HG02798 (cell line): ENCODE data around the gene SLTM.
"Not testable (repeated sequence)": the region's sequence is repeated elsewhere in the genome, so short reads cannot be mapped to it uniquely, and the experiment has no call there.

ENCODE experiments used
- ATAC-seq: cut with Tn5 transposase; IDR thresholded peaks from one replicate; pipeline ENCODE4 v1.9.1; 2021; ENCODE audit warnings: mild to moderate bottlenecking; ENCODE audit not compliant: unreplicated experiment, poor library complexity

SLTM gene

DNA sequence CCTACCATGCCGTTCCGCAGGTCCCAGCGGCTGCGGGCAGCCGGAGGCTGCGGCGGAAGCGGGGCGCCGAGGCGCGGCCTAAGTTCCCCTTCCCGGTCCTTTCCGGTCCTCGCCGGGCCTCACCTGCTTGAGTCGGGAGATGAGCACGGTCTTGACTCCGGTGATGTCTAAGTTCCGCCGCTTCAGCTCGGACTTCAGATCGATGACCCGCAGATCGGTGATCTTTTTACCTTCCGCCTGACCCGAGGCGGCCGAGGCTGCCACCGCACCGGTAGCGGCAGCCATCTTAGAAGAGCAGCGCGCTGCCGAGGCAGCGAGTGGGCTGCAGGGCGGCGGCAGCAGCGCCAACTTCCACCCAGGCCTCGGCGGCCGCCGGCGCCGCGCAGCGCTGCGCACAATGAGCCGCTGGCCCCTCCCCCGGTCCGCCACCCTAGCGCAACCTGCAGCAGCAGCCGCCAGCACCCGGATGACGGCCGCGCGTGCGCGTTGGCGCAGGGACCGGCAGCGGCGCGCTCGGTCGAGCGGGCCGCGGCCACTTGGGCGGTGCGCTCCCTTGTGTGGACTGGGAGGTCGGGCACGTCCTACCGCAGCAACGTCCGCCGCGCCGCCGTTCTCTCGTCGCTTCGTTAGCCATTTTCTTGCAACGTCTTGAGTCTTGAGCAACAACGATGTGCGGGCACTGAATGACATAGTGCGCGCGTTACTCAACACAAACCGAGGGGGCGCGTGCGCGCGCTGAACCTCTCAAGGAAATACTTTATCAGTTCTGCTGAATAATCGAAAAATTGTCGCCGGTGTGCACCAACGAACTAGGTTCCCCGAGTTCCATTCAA is at the start of gene SLTM:
SLTM (minus strand) TSS at position 399 of the 833 bp plus-strand sequence; CDS start at position 285, 114 bp downstream.
- peak; percentile 94 for ATAC-seq

- no peak for ATAC-seq
Observed at GRCh38 chr15:58983261-58983660, 49.8 kb upstream of the SLTM start.

- no peak for ATAC-seq
Observed at GRCh38 chr15:58981808-58982475, 48.5 kb upstream of the SLTM start.

DNA sequence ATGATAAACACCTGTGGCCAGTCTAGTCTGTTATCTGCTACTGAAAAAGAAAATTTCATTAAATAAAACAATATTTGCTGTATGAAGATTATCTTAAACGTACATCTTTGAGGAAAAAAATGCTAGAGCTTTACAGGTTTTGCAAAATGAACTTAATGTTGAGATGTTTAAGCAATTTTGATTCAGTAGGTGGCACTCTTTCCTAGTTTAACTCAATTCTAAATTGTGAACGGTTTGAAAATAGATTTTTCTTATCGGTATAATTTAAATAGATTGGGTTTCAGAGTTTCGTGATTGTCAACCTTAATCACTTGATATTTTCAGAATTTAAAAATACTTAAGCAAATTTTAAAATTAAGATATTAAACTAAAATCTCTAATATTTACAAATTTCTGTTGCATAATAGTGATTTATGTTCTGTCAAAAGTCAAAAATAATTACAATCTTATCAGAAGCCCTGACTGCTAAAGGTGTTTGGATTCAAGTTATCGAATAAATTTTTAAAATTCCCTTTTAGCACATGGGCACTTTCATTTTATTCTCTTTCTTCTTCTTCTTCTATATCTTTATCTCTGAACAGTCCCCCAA is 47.0 kb upstream of the SLTM start:
- ATAC-seq, result no peak

- ATAC-seq, result no peak
Observed at GRCh38 chr15:58977887-58978286, 44.4 kb upstream of the SLTM start.

DNA sequence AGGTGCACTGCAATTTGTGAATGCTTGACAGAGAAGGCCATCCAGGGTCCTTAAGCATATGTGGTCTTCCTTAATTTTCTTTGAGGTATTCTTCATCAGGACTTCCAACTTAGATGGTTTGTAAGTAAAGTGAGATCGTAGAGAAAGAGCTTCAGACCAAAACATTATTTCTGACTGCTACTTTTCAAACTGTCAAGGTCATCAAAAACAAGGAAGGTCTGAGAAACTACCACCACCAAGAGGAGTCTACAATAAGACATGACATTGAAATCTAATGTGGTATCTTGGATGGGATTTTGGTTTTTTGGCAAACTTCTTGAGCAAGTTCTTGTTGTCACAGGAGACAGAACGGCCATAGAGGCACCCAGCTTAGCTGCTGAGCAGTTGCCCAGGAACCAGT is 34.0 kb upstream of the SLTM start:
- no peak for ATAC-seq

- no peak for ATAC-seq
Observed at GRCh38 chr15:58966698-58967097, 33.2 kb upstream of the SLTM start.

DNA sequence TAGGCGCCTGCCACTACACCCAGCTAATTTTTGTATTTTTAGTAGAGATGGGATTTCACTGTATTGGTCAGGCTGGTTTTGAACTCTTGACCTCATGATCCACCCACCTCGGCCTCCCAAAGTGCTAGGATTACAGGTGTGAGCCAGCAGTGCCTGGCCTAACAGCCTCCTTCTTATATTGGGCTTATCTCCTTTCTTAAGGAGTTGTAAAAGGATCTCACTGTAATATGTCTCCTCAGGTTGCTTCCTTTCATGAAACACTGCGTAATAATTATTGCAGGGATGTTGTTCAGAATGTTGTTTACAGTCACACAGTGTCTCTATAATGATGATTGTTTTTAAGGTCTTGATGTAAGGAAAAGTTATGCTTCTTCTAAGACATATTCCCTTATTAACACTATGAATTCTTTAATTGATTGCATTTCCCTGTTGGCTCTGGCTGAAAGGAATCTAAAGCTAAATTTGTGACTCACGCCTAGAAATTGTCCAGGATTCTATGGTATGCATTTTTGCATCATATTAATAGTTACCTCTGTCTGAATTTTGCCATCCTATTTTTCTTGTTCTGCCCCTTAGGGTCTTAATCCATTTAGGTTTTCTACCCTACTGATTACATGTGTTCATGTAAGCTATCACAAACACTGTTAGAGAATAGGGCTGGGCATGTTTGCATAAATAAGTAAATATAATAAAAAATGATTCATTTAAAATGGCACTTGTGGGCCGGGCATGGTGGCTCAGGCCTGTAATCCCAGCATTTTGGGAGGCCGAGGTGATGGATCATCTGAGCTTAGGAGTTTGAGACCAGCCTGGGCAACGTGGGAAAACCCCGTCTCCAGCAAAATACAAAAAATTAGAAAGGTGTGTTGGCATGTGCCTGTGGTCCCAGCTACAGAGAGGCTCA is 29.4 kb upstream of the SLTM start:
- ATAC-seq, result no peak

- no peak for ATAC-seq
Observed at GRCh38 chr15:58962136-58962535, 28.7 kb upstream of the SLTM start.

- ATAC-seq, result no peak
Observed at GRCh38 chr15:58958811-58959210, 25.3 kb upstream of the SLTM start.

GRCh38 chr15:58957101-58957973 is 23.9 kb upstream of the SLTM start:
- no peak for ATAC-seq

DNA sequence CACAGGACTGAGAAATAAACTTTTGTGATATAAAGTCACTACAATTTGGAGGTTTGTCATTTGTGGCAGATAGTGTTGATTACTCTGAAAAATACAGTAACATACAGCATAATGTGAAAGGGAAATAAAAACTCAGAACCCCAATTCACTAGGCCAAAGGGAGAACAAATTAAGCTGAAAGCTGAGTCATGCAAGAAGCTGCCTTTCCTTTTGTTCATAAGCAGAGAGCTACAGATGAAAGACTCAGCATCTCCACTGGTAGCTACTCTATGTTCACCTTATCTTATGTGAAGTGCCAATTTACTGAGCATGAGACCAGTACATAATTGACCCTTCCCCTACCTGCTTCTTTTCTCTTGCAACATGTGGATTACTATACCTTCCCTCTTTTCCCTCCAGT is 19.3 kb upstream of the SLTM start:
- no peak for ATAC-seq

GRCh38 chr15:58951388-58952007 is 18.0 kb upstream of the SLTM start:
- no peak for ATAC-seq

DNA sequence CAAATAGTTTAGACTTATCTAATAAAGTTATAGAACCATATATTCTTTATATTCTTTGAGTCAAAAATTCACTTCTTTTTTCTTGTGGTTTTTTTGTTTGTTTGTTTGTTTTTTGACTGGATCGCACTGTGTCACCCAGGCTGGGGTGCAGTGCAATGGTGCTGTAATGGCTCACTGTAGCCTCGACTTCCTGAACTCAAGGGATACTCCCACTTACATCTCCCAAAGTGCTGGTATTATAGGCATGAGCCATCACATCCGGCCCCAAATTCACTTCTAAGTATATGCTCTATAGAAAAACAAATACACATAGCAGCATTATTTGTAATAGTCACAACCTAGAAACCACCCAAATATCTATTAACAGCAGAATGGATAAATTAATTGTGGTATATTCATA is 13.7 kb upstream of the SLTM start:
- ATAC-seq, result no peak

DNA sequence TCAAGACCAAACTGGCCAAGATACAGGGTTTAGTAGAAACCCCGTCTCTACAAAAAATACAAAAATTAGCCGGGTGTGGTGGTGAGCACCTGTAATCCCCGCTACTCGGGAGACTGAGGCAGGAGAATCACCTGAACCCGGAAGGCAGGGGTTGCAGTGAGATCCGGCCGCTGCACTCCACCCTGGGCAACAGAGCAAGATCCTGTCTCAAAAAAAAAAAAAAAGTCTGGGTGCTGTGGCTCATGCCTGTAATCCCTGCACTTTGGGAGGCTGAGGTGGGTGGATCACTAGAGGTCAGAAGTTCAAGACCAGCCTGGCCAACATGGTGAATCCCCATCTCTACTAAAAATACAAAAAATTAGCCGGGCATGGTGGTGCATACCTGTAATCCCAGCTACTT is 1.5 kb upstream of the SLTM start:
- ATAC-seq, result not testable (repeated sequence)

DNA sequence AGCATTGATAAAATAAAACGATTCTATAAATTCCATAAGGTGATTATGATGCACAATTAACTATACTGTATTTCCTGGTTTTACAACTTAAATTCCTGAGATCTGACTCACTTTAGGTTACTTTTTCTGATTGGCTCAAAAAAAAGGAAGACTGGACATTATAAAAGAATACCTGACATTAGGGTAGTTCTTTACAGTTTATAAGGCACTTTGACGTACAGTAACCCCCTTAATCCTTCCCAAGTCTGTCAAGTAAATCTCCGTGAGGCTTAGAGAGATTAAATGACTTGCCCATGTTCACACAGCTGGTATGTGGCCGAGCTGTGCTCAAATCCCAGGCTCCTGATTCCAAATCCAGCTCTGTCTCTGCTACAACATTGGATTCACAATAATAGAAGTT is 1.0 kb upstream of the SLTM start:
- ATAC-seq, result no peak

DNA sequence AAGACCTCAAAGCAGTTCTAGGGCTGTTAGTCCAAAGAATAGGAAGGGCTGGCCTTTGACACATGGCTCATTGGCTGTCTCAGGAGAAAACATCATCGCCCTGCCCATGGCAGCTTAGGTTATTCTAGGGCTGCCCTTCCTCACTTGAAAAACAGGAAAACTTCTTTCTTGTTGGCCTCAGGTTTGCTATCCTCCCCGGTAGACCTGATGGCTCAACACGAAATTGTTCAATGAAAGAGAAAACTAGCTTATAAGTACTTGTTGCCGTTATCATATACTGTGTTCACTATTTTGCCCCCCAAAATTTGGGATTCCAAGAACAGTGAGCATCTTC is 602 bp upstream of the SLTM start:
- ATAC-seq, result no peak

GRCh38 chr15:58932710-58933280 is 684 bp downstream of the SLTM start:
- ATAC-seq, result peak; percentile 36
